Hepatocyte (in vitro differentiated cells): ENCODE measurements around the gene CDH10.

ENCODE experiments used
- CTCF ChIP-seq: fragments of 200-600 bp; sonication (generic); IDR thresholded peaks from 2 replicates; pipeline ENCODE4 v1.5.1; 2016; ENCODE audit warnings: antibody characterized with exemption, mild to moderate bottlenecking; ENCODE audit not compliant: poor library complexity
- EZH2 ChIP-seq: fragments of 200-600 bp; sonication (generic); IDR thresholded peaks from 2 replicates; pipeline ENCODE4 v1.6.1; 2016; ENCODE audit warnings: antibody characterized with exemption, mild to moderate bottlenecking, borderline replicate concordance

- TF ChIP-seq CTCF, result no peak
- TF ChIP-seq EZH2, result no peak
These were observed 89.5 kb downstream of the CDH10 start for GRCh38 chr5:24555229-24555628.
